Stimulated activated CD8-positive, alpha-beta memory T cell treated with anti-CD3 and anti-CD28 coated beads, Interleukin-12 subunit alpha, Interleukin-12 subunit beta, amount 100 ng/mL, for 4 hours (primary cell): ENCODE measurements around the gene CCDC51.

Experiments used
- DNase-seq: peaks from one replicate; pipeline ENCODE4 v3.0.0-alpha.2; 2020; ENCODE audit warnings: low read depth

CCDC51 gene

GRCh38 chr3:48419149-48419548, 20.8 kb downstream of the CCDC51 start:
- DNase-seq = no peak

- DNase-seq = no peak
Observed at GRCh38 chr3:48418651-48419050, 21.3 kb downstream of the CCDC51 start.

- no peak for DNase-seq
Observed at GRCh38 chr3:48418140-48418539, 21.8 kb downstream of the CCDC51 start.

GRCh38 chr3:48417529-48418108, 22.3 kb downstream of the CCDC51 start:
- no peak for DNase-seq

GRCh38 chr3:48416546-48416945, 23.4 kb downstream of the CCDC51 start:
- no peak for DNase-seq

GRCh38 chr3:48416091-48416505, 23.8 kb downstream of the CCDC51 start:
- no peak for DNase-seq

- no peak for DNase-seq
Observed at GRCh38 chr3:48415251-48415953, 24.5 kb downstream of the CCDC51 start.

- no peak for DNase-seq
Observed at GRCh38 chr3:48414376-48415250, 25.3 kb downstream of the CCDC51 start.

- no peak for DNase-seq
Observed at GRCh38 chr3:48413611-48414010, 26.3 kb downstream of the CCDC51 start.

GRCh38 chr3:48413086-48413485, 26.8 kb downstream of the CCDC51 start:
- DNase-seq = no peak

- DNase-seq = no peak
Observed at GRCh38 chr3:48412375-48413001, 27.4 kb downstream of the CCDC51 start.

- no peak for DNase-seq
Observed at GRCh38 chr3:48411606-48412374, 28.1 kb downstream of the CCDC51 start.

GRCh38 chr3:48411041-48411588, 28.8 kb downstream of the CCDC51 start:
- DNase-seq = no peak

GRCh38 chr3:48410205-48411040, 29.5 kb downstream of the CCDC51 start:
- no peak for DNase-seq

- no peak for DNase-seq
Observed at GRCh38 chr3:48409291-48410201, 30.4 kb downstream of the CCDC51 start.

GRCh38 chr3:48408823-48409281, 31.1 kb downstream of the CCDC51 start:
- DNase-seq = no peak

GRCh38 chr3:48407542-48408099, 32.3 kb downstream of the CCDC51 start:
- DNase-seq = no peak

- no peak for DNase-seq
Observed at GRCh38 chr3:48406443-48407431, 33.2 kb downstream of the CCDC51 start.
